ENCODE measurements around the gene CRYBG1. TPM values are rescaled to one million over a fixed set of nuclear protein-coding genes. Genes with fewer than 3 reads are reported as not detected.

The CRYBG1 gene
- total and polyA plus RNA-seq, 2 donors: 6.6 to 32.4 TPM

DNA sequence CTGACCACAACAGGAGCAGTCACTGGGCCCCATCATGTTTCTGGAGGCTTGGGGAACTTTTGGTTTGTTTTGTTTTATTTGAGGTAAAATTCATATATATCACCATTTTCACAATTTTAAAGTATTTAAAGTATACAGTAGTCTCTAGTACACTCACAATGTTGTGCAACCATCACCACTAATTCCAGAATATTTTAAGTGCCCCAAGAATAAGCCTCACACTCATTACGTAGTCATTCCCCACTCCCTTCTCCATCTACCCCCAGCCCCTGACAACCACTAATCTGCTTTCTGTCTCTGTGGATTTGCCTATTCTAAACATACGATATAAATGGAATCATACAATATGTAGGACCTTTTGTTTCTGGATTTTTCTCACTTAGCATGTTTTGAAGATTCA, 239.8 kb downstream of the CRYBG1 start:
- WGBS: 84% methylated on average over 2 of the region's 2 CpGs
- DNase-seq (ENCODE audit: extremely low spot score): no peak
- H3K4me1 ChIP-seq (ENCODE audit: insufficient read depth): no peaks in the 10 kb centered on the region
- no peak overlapping the region for H3K27ac ChIP-seq (ENCODE audit: low read depth)
- H3K4me3 ChIP-seq (ENCODE audit: low read depth, low read length): no peak overlapping the region
- no peaks in the 10 kb centered on the region for H3K36me3 ChIP-seq (ENCODE audit: insufficient read depth)

DNA sequence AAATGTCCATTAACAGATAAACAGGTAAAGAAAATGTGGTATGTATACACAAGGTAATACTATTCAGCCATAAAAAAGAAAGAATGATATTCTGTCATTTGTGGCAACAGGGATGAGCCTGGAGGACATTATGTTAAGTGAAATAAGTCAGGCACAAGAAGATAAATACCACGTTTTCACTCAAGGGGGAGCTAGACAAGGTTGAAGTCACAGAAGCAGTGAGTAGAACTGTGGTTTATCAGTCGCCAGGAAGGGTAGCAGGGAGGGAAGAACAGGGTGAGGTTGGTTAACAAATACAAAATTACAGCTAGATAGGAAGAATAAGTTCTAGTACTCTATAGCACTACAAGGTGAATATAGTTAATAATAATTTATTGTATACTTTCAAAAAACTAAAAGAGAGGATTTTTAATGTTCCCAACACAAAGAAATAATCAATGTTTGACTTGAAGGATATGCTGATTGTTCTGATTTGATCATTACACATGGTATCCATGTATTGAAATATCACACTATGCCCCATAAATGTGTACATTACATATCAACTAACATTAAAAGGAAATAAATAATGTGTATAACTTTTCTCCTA, 247.7 kb downstream of the CRYBG1 start:
- H3K27ac ChIP-seq (ENCODE audit: low read depth): no peak overlapping the region
- WGBS: 20% methylated on average over 2 of the region's 2 CpGs
- H3K4me3 ChIP-seq (ENCODE audit: low read depth, low read length): no peak overlapping the region
- no peaks in the 10 kb centered on the region for H3K36me3 ChIP-seq (ENCODE audit: insufficient read depth)
- H3K4me1 ChIP-seq (ENCODE audit: insufficient read depth): no peaks in the 10 kb centered on the region
- no peak for DNase-seq (ENCODE audit: extremely low spot score)

DNA sequence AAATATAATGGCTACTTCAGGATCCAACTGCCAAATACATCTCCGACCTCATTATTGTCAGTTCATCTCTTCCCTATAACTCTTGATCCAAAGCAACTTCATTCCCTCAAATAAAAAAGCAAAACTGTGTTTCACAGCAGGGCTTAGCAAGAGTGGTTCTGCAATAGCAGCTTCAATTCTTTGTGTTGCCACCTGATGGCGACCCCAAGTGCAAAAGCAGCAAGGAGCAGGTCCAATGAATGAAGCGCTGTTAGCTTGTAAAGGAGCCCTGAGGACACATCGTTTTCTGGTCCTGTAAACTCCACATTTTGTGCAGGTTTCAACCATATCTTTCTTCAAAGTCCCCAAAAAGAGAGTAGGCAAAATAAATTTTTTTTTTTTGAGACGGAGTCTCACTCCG, 249.2 kb downstream of the CRYBG1 start:
- 75% methylated on average over 6 of the region's 6 CpGs for WGBS
- DNase-seq (ENCODE audit: extremely low spot score): no peak

DNA sequence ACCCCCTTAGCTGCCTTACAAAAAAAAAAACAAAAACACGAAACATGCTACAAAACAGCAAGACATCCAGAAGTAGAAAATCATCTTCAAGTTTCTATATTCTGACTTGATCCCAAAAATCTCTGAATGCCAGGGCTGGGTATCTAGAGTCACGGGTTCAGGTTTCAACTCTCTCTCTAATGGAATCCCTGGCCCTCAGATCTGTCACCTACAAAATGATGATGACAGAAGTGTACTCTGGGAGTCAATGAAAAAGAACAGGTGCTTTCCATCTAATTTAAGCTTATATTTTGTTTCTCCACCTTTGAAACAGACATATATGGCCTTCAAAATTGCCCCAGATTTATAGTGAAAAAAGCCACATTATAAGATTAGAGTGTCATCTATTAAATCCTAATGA, 250.5 kb downstream of the CRYBG1 start:
- DNase-seq (ENCODE audit: extremely low spot score): no peak
- no peak overlapping the region for H3K27ac ChIP-seq (ENCODE audit: low read depth)
- WGBS: 93% methylated on average over 2 of the region's 2 CpGs

More for the DNA sequence above, 249.2 kb downstream of the CRYBG1 start:
- Histone ChIP-seq H3K36me3 (ENCODE audit: insufficient read depth) (peaks cover 3% of the 10 kb centered on the region), H3K4me1 (ENCODE audit: insufficient read depth) (no peaks in the 10 kb centered on the region), H3K27ac (ENCODE audit: low read depth) (no peak overlapping the region), H3K4me3 (ENCODE audit: low read depth, low read length) (no peak overlapping the region)

DNA sequence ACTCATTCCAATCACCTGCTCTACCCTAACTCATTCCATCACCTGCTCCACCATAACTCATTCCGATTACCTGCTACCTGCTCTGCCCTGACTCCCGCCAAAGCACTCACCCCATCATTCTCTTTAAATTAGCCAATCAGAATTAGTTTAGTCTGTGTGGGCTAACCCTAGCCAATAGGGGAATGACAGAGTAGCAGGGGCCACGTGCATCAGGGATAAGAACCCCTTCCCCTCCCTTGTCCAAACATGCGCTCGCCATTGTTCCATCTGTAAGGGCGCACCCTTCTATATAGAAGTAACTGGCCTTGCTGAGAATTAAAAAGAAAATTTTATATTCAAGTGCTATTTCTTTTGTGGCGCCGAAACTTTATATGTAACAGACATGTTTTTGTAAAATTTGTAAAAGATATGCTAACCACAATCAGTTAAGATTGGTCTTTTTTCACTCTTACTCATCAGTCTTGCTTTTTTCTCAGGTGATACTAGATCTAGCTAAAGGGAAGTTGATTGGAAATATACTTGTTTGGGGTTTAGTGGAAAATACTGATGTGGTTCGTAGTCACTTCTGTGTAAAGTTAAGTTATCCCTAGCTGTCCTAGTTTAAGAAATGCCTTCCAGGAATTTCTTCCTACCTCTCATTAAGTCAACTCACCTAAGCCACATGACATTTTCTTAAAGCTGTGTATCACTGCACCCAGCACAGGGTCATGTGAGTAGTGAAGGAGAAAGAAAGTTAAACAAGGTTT, 252.3 kb downstream of the CRYBG1 start:
- no peaks in the 10 kb centered on the region for H3K4me1 ChIP-seq (ENCODE audit: insufficient read depth)
- peaks cover 3% of the 10 kb centered on the region for H3K36me3 ChIP-seq (ENCODE audit: insufficient read depth)
- 94% methylated on average over 9 of the region's 9 CpGs for WGBS
- no peak overlapping the region for H3K27ac ChIP-seq (ENCODE audit: low read depth)
- DNase-seq (ENCODE audit: extremely low spot score): no peak
- no peak overlapping the region for H3K4me3 ChIP-seq (ENCODE audit: low read depth, low read length)

More for the DNA sequence above, 250.5 kb downstream of the CRYBG1 start:
- H3K4me3 ChIP-seq (ENCODE audit: low read depth, low read length): no peak overlapping the region
- peaks cover 3% of the 10 kb centered on the region for H3K36me3 ChIP-seq (ENCODE audit: insufficient read depth)
- H3K4me1 ChIP-seq (ENCODE audit: insufficient read depth): no peaks in the 10 kb centered on the region

DNA sequence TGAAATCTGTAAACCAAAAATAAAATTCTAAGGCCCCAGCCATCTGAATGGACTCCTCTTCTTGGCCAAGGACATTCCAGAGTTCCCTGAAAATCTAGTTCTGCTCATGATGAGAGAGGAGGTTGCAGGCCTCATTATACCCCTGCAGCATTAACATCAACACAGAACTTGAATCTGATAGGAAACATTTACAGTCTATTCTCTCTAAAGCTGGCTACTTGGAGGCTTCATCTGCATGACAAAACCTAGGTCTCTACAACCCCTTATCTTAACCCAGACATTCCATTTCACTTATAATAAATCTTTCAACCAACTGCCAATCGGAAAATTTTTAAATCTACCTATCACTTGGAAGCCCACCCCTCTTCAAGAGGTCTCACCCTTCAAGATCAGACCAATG, 253.1 kb downstream of the CRYBG1 start:
- no peak for DNase-seq (ENCODE audit: extremely low spot score)
- no peak overlapping the region for H3K4me3 ChIP-seq (ENCODE audit: low read depth, low read length)
- peaks cover 3% of the 10 kb centered on the region for H3K36me3 ChIP-seq (ENCODE audit: insufficient read depth)
- no peaks in the 10 kb centered on the region for H3K4me1 ChIP-seq (ENCODE audit: insufficient read depth)
- 83% methylated on average over 1 of the region's 1 CpG for WGBS
- no peak overlapping the region for H3K27ac ChIP-seq (ENCODE audit: low read depth)

DNA sequence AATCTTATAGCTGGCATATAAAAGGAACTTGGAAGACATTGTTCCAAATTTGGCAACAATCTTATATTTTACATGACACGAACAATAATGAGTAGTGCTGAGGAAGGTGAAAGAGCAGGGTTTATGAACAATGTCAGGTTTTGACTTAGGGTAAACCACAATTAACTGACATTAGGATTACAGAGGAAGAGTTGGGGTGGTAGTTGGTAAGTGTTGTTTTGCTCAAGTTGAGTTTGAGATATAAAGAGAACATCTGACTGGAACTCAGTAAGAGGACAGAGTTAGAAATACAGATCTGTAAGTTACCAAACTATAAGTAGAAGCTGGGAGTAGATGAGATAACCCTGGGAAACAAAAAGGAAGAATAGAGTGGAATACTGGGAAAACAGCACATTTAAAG, 253.6 kb downstream of the CRYBG1 start:
- H3K36me3 ChIP-seq (ENCODE audit: insufficient read depth): peaks cover 3% of the 10 kb centered on the region
- H3K4me3 ChIP-seq (ENCODE audit: low read depth, low read length): no peak overlapping the region
- H3K27ac ChIP-seq (ENCODE audit: low read depth): no peak overlapping the region
- H3K4me1 ChIP-seq (ENCODE audit: insufficient read depth): no peaks in the 10 kb centered on the region
- DNase-seq (ENCODE audit: extremely low spot score): no peak
- 79% methylated on average over 1 of the region's 1 CpG for WGBS

DNA sequence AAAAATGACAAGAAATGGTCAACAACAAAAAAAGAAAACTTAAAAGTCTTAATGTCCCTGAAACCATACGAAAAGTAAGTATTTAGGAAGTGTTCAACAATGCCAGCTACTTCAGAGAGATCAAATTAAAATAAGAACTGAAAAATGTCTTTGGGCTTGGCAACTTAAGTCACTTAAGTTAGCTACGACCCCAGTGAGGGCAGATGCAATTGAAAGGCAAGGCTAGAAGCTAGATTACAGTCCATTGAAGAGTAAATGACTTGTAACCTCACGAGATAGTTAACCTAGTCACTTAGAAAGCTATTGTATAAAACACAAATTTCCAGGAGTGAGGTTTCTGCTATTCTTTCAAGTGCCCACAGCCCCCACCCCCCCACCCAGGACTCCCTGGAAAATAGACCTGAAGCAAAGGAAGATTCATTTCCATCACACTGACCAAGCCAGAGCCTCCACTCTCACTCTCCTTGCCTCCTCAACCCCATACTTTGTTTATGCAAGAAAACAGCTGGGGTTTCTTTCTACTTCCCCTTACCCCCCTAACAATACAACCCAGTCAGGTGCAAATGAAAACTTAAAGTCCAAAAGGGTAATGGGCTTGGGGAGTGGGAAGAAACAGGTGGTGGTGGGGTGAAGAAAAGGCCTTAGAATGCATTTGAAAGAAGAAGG, 254.2 kb downstream of the CRYBG1 start:
- Histone ChIP-seq H3K27ac (ENCODE audit: low read depth) (no peak overlapping the region), H3K36me3 (ENCODE audit: insufficient read depth) (peaks cover 3% of the 10 kb centered on the region)
- 77% methylated on average over 3 of the region's 3 CpGs for WGBS

DNA sequence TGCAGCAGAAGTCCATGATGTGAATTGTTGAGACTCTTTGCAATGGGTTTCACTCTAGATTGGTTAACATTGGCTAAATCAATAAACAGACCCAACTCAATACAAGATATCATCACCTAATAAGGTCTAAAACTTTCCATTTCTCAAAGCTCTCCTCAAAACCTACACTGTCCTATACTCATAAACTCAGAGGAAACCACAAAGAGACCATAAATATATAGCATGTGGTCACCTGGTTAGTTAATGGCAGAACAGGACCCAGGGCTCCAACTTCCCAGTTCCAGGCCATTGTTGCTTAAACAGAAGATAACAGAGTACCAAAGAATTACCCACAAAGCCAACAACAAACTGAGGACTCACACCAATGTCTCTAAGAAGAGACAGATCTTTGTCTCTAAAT, 256.8 kb downstream of the CRYBG1 start:
- Histone ChIP-seq H3K4me3 (ENCODE audit: low read depth, low read length) (no peak overlapping the region), H3K4me1 (ENCODE audit: insufficient read depth) (no peaks in the 10 kb centered on the region), H3K36me3 (ENCODE audit: insufficient read depth) (peaks cover 3% of the 10 kb centered on the region), H3K27ac (ENCODE audit: low read depth) (no peak overlapping the region)
- no peak for DNase-seq (ENCODE audit: extremely low spot score)

More for the DNA sequence above, 254.2 kb downstream of the CRYBG1 start:
- no peaks in the 10 kb centered on the region for H3K4me1 ChIP-seq (ENCODE audit: insufficient read depth)
- no peak for DNase-seq (ENCODE audit: extremely low spot score)
- no peak overlapping the region for H3K4me3 ChIP-seq (ENCODE audit: low read depth, low read length)

DNA sequence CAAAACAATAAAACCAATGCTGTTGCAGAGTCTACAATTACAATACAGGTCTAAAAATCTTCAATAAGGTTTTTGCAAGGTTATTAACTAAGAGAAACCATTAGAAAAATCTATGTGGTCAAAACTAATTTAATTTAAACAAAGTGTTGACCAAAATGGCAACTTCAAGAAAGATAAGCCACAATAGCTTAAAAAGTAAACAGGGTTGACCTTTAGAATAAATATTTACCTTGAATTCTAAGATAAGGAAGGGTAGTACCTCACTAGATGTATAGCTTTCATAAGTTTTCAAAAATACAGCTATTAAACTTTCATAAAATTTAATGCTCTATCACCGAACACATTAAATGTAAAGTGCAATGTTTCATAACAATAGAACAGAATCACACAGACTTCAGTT, 257.3 kb downstream of the CRYBG1 start:
- H3K36me3 ChIP-seq (ENCODE audit: insufficient read depth): peaks cover 3% of the 10 kb centered on the region
- 75% methylated on average over 1 of the region's 1 CpG for WGBS
- no peak overlapping the region for H3K4me3 ChIP-seq (ENCODE audit: low read depth, low read length)
- no peak overlapping the region for H3K27ac ChIP-seq (ENCODE audit: low read depth)
- H3K4me1 ChIP-seq (ENCODE audit: insufficient read depth): no peaks in the 10 kb centered on the region
- no peak for DNase-seq (ENCODE audit: extremely low spot score)

DNA sequence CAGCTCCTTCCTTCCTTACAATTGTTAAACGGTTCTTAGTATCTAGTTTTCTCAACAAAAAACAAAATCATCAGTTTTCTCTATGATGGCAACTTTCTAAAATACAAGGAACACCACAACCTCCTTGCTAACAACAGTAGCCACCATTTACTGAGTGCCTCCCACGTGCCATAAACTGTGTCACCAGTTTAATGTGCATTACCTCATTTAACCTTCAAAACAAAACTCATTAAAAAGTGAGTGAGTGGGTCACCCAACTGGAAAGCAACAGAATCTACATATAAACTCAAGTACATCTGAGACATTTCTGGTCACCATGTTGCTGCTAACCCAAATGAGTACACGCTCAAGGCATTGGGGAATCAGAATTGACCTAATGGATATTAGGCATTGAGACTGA, 257.8 kb downstream of the CRYBG1 start:
- no peak overlapping the region for H3K4me3 ChIP-seq (ENCODE audit: low read depth, low read length)
- H3K27ac ChIP-seq (ENCODE audit: low read depth): no peak overlapping the region
- no peaks in the 10 kb centered on the region for H3K4me1 ChIP-seq (ENCODE audit: insufficient read depth)
- DNase-seq (ENCODE audit: extremely low spot score): no peak
- 67% methylated on average over 3 of the region's 3 CpGs for WGBS
- H3K36me3 ChIP-seq (ENCODE audit: insufficient read depth): peaks cover 3% of the 10 kb centered on the region

DNA sequence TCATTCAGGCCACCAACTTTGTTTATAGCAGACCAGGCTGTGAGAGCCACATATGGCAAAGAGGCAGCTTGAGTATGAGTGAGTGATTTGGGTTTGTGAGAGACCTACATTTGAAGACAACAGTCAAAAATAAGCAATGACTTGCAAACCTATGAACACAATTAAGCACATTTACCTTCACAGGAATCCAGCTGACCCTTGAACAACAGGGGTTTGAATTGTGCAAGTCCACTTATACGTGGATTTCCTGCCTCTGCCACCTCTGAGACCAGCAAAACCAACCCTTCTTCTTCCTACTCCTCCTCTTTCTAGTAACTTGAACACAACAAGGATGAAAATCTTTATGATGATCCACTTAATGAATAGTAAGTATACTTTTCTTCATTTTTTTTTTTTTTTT, 258.7 kb downstream of the CRYBG1 start:
- Histone ChIP-seq H3K4me1 (ENCODE audit: insufficient read depth) (no peaks in the 10 kb centered on the region), H3K36me3 (ENCODE audit: insufficient read depth) (peaks cover under 1% of the 10 kb centered on the region), H3K27ac (ENCODE audit: low read depth) (no peak overlapping the region), H3K4me3 (ENCODE audit: low read depth, low read length) (no peak overlapping the region)
- 89% methylated on average over 1 of the region's 1 CpG for WGBS
- no peak for DNase-seq (ENCODE audit: extremely low spot score)

DNA sequence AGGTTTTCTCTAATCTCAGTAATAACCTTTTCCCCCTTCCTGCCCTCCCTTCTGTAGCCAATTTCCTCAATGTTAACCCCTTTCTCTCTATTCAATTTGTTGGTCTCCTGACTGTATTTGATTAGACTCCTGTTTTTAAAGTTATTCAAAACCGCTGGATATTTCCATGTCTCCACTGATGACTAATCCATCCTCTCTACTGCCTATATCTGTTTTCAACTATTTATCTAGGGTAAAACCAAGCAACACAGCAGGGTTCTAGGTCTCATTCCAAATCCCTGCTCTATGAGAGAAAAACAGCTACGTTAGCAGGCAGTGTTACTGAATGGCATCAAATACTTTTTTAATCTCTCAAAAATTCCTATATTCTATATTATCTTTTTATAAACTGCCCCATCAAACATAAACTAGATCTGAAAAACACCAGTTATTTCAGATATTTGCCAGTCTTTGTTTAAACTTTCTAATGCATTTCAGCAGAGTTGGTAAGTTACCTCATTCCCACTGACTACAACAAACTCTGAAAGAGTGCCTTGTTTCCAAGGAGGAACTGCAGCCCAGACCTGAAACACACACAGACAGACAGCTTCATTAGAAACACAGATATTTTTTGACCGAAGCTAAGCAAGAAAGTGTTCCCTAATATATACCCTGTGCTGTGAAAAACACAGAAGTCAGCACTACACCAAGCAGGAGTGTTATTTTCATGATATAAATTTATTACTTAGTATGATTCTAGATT, 260.6 kb downstream of the CRYBG1 start:
- Histone ChIP-seq H3K4me1 (ENCODE audit: insufficient read depth) (no peaks in the 10 kb centered on the region), H3K4me3 (ENCODE audit: low read depth, low read length) (no peak overlapping the region), H3K36me3 (ENCODE audit: insufficient read depth) (no peaks in the 10 kb centered on the region), H3K27ac (ENCODE audit: low read depth) (no peak overlapping the region)
- no peak for DNase-seq (ENCODE audit: extremely low spot score)
- WGBS: 79% methylated on average over 3 of the region's 3 CpGs

Measured in urinary bladder (tissue), 4 donors.